ENCODE measurements around the gene RAF1.

Gene RAF1

GRCh38 chr3:12579905-12580304 lies 84.0 kb downstream of the RAF1 start:
- Histone ChIP-seq H3K79me2 (ENCODE audit: low read length) (peaks cover 20% of the 10 kb centered on the region), H2AFZ (ENCODE audit: low read length) (no peak overlapping the region), H3K9me3 (replicated peaks; ENCODE audit: insufficient read depth, low read length) (no peaks in the 10 kb centered on the region), H3K27ac (ENCODE audit: low read length) (no peak overlapping the region), H3K4me1 (ENCODE audit: low read length) (no peaks in the 10 kb centered on the region), H3F3A (ENCODE audit: insufficient read depth, low read length) (no peaks in the 10 kb centered on the region), H3K4me3 (ENCODE audit: low read length) (no peak overlapping the region), H3K9me2 (replicated peaks; ENCODE audit: insufficient read depth, low read length) (no peaks in the 10 kb centered on the region), H3K9ac (ENCODE audit: low read length) (no peak overlapping the region), H3K4me2 (ENCODE audit: low read depth, low read length) (no peak overlapping the region), H3K36me3 (replicated peaks; ENCODE audit: insufficient read depth, low read length) (peaks cover 18% of the 10 kb centered on the region; the same call in 1 of the 2 replicates), H4K20me1 (ENCODE audit: insufficient read depth, low read length) (no peaks in the 10 kb centered on the region; the same call in 1 of the 2 replicates), H3K27me3 (replicated peaks; ENCODE audit: insufficient read depth, low read length) (no peaks in the 10 kb centered on the region)
- DNase-seq = no peak
- TF ChIP-seq EZH2phosphoT487 (IDR thresholded peaks at IDR 0.05; ENCODE audit: low read length) (no peak), CTCF (IDR thresholded peaks at IDR 0.05; ENCODE audit: low read length) (no peak), EZH2 (optimal IDR thresholded peaks at IDR 0.05; ENCODE audit: low read depth, low read length) (no peak)

GRCh38 chr3:12579456-12579855 lies 84.5 kb downstream of the RAF1 start:
- Histone ChIP-seq H3K4me2 (ENCODE audit: low read depth, low read length) (no peak overlapping the region), H3K27ac (ENCODE audit: low read length) (no peak overlapping the region), H3K9ac (ENCODE audit: low read length) (no peak overlapping the region), H3K79me2 (ENCODE audit: low read length) (peaks cover 20% of the 10 kb centered on the region), H3K36me3 (replicated peaks; ENCODE audit: insufficient read depth, low read length) (peaks cover 18% of the 10 kb centered on the region; the same call in 1 of the 2 replicates), H3F3A (ENCODE audit: insufficient read depth, low read length) (no peaks in the 10 kb centered on the region), H3K9me3 (replicated peaks; ENCODE audit: insufficient read depth, low read length) (no peaks in the 10 kb centered on the region), H3K4me3 (ENCODE audit: low read length) (no peak overlapping the region), H3K4me1 (ENCODE audit: low read length) (no peaks in the 10 kb centered on the region), H3K27me3 (replicated peaks; ENCODE audit: insufficient read depth, low read length) (no peaks in the 10 kb centered on the region), H4K20me1 (ENCODE audit: insufficient read depth, low read length) (no peaks in the 10 kb centered on the region; the same call in 1 of the 2 replicates), H3K9me2 (replicated peaks; ENCODE audit: insufficient read depth, low read length) (no peaks in the 10 kb centered on the region), H2AFZ (ENCODE audit: low read length) (no peak overlapping the region)
- TF ChIP-seq EZH2phosphoT487 (IDR thresholded peaks at IDR 0.05; ENCODE audit: low read length) = no peak
- TF ChIP-seq EZH2 (optimal IDR thresholded peaks at IDR 0.05; ENCODE audit: low read depth, low read length) = no peak
- DNase-seq = no peak

GRCh38 chr3:12578742-12579141 lies 85.2 kb downstream of the RAF1 start:
- no peak overlapping the region for H3K9ac ChIP-seq (ENCODE audit: low read length)
- no peak overlapping the region for H2AFZ ChIP-seq (ENCODE audit: low read length)
- no peak overlapping the region for H3K4me2 ChIP-seq (ENCODE audit: low read depth, low read length)
- no peaks in the 10 kb centered on the region; the same call in 1 of the 2 replicates for H4K20me1 ChIP-seq (ENCODE audit: insufficient read depth, low read length)
- peaks cover 21% of the 10 kb centered on the region; the same call in 1 of the 2 replicates for H3K36me3 ChIP-seq (replicated peaks; ENCODE audit: insufficient read depth, low read length)
- H3K27ac ChIP-seq (ENCODE audit: low read length) = no peak overlapping the region
- no peak for TF ChIP-seq EZH2phosphoT487 (IDR thresholded peaks at IDR 0.05; ENCODE audit: low read length)
- TF ChIP-seq CTCF (IDR thresholded peaks at IDR 0.05; ENCODE audit: low read length) = peak; percentile 25
- H3K4me1 ChIP-seq (ENCODE audit: low read length) = no peaks in the 10 kb centered on the region
- H3K9me3 ChIP-seq (replicated peaks; ENCODE audit: insufficient read depth, low read length) = no peaks in the 10 kb centered on the region
- no peaks in the 10 kb centered on the region for H3F3A ChIP-seq (ENCODE audit: insufficient read depth, low read length)
- no peak for DNase-seq
- H3K9me2 ChIP-seq (replicated peaks; ENCODE audit: insufficient read depth, low read length) = no peaks in the 10 kb centered on the region
- peaks cover 13% of the 10 kb centered on the region for H3K79me2 ChIP-seq (ENCODE audit: low read length)
- no peak overlapping the region for H3K4me3 ChIP-seq (ENCODE audit: low read length)
- H3K27me3 ChIP-seq (replicated peaks; ENCODE audit: insufficient read depth, low read length) = no peaks in the 10 kb centered on the region

- no peaks in the 10 kb centered on the region for H3K27me3 ChIP-seq (replicated peaks; ENCODE audit: insufficient read depth, low read length)
- no peaks in the 10 kb centered on the region for H3K9me2 ChIP-seq (replicated peaks; ENCODE audit: insufficient read depth, low read length)
- DNase-seq = no peak
- no peak overlapping the region for H3K4me2 ChIP-seq (ENCODE audit: low read depth, low read length)
- H3F3A ChIP-seq (ENCODE audit: insufficient read depth, low read length) = no peaks in the 10 kb centered on the region
- 0 out of 2 replicates have a peak, but pooled peaks cover 13% of the 10 kb centered on the region for H3K36me3 ChIP-seq (replicated peaks; ENCODE audit: insufficient read depth, low read length)
- H2AFZ ChIP-seq (ENCODE audit: low read length) = no peak overlapping the region
- H3K4me1 ChIP-seq (ENCODE audit: low read length) = no peaks in the 10 kb centered on the region
- H4K20me1 ChIP-seq (ENCODE audit: insufficient read depth, low read length) = no peaks in the 10 kb centered on the region
- no peak overlapping the region for H3K4me3 ChIP-seq (ENCODE audit: low read length)
- H3K27ac ChIP-seq (ENCODE audit: low read length) = no peak overlapping the region
- no peak overlapping the region for H3K9ac ChIP-seq (ENCODE audit: low read length)
- no peak for TF ChIP-seq CTCF (IDR thresholded peaks at IDR 0.05; ENCODE audit: low read length)
- TF ChIP-seq EZH2phosphoT487 (IDR thresholded peaks at IDR 0.05; ENCODE audit: low read length) = no peak
- no peak for TF ChIP-seq EZH2 (optimal IDR thresholded peaks at IDR 0.05; ENCODE audit: low read depth, low read length)
- no peaks in the 10 kb centered on the region for H3K9me3 ChIP-seq (replicated peaks; ENCODE audit: insufficient read depth, low read length)
- H3K79me2 ChIP-seq (ENCODE audit: low read length) = peaks cover 4% of the 10 kb centered on the region; the same call in 1 of the 2 replicates
These were observed 86.5 kb downstream of the RAF1 start for GRCh38 chr3:12577379-12577778.

All from MM.1S (cell line).